HG02970 (cell line): Measurements from ENCODE around the gene PIMREG.

Experiments
- ATAC-seq: cut with Tn5 transposase; IDR thresholded peaks from one replicate; pipeline ENCODE4 v1.9.1; 2021; ENCODE audit warnings: mild to moderate bottlenecking, moderate library complexity, moderate number of reproducible peaks; ENCODE audit not compliant: unreplicated experiment, low FRiP score

The PIMREG gene

GRCh38 chr17:6496640-6497441 lies 52.6 kb downstream of the PIMREG start:
- ATAC-seq: no peak

- ATAC-seq: no peak
Observed at GRCh38 chr17:6497496-6498221, 53.4 kb downstream of the PIMREG start.

GRCh38 chr17:6498356-6498755 lies 54.1 kb downstream of the PIMREG start:
- ATAC-seq: no peak

- no peak for ATAC-seq
Observed at GRCh38 chr17:6498901-6499540, 54.8 kb downstream of the PIMREG start.
